Kidney epithelial cell (primary cell): Measurements from ENCODE around the gene PSMC2. TPM values are rescaled to one million over a fixed set of nuclear protein-coding genes. Genes with fewer than 3 reads are reported as not detected.

Experiments
- DNase-seq: peaks from one replicate; pipeline ENCODE4 v3.0.0-alpha.2; 2010; ENCODE audit warnings: low read depth
- H3K27me3 ChIP-seq: 2 replicates; pipeline ENCODE4 v1.6.0; 2011; ENCODE audit warnings: low read length; ENCODE audit not compliant: control insufficient read depth, insufficient read depth
- H3K36me3 ChIP-seq: 2 replicates; pipeline ENCODE4 v1.5.1; 2011; ENCODE audit warnings: low read length; ENCODE audit not compliant: control insufficient read depth, insufficient read depth
- H3K4me3 ChIP-seq: 2 replicates; pipeline ENCODE4 v1.5.1; 2011; ENCODE audit warnings: low read depth, mild to moderate bottlenecking, control low read depth, low read length
- total RNA-seq: library from RNA; depleted of rRNA; stranded (reverse); fragments of >200 nt; gene quantifications from 2 replicates; pipeline ENCODE4 v1.2.3, GENCODE V29; 2015
- TF ChIP-seq, protein P1 (sequence below): IDR thresholded peaks from 2 replicates; pipeline ENCODE4 v1.5.1; 2011; ENCODE audit warnings: mild to moderate bottlenecking, moderate library complexity, low read length, control low read depth, inconsistent platforms; ENCODE audit not compliant: insufficient read depth, poor library complexity, severe bottlenecking

Gene PSMC2
- total RNA-seq, 1 donor from 2014 or later: 115 TPM

DNA sequence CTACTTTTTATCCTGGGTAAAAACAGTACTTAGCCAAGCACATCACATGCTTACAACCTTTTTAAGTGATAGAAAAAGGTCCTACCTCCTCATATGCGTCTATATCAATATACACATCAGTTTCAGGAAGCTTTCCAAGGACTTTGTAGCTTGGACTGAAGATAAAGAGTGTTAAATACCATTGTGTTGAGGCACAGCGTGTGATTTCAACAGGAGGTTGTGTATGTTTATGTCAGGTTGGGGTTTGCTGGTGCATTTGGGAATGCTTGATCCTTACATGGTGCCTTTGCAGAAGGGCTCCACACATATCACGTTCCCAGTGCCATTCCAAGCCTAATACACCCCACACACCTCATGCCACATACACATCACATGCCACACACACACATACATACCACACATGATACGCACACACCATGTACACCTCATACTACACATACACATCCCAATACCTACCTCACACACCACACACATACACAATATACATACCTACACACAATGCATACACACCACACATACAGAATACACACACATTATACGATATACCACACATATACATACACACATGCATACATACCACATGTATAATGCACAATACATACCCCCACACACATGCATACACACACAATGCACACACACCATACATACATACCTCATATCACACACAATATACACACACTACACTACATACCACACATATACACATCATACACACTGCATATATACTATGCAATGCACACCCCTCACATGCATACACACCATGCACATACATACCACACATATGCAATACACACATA, 33.1 kb downstream of the PSMC2 start:
- Histone ChIP-seq H3K27me3 (no peaks in the 10 kb centered on the region), H3K4me3 (no peak overlapping the region), H3K36me3 (no peaks in the 10 kb centered on the region)
- no peak for DNase-seq
- TF ChIP-seq, protein P1, sequence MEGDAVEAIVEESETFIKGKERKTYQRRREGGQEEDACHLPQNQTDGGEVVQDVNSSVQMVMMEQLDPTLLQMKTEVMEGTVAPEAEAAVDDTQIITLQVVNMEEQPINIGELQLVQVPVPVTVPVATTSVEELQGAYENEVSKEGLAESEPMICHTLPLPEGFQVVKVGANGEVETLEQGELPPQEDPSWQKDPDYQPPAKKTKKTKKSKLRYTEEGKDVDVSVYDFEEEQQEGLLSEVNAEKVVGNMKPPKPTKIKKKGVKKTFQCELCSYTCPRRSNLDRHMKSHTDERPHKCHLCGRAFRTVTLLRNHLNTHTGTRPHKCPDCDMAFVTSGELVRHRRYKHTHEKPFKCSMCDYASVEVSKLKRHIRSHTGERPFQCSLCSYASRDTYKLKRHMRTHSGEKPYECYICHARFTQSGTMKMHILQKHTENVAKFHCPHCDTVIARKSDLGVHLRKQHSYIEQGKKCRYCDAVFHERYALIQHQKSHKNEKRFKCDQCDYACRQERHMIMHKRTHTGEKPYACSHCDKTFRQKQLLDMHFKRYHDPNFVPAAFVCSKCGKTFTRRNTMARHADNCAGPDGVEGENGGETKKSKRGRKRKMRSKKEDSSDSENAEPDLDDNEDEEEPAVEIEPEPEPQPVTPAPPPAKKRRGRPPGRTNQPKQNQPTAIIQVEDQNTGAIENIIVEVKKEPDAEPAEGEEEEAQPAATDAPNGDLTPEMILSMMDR: no peak

GRCh38 chr7:103381280-103382031, 34.0 kb downstream of the PSMC2 start:
- TF ChIP-seq, protein P1: no peak
- no peak overlapping the region for H3K4me3 ChIP-seq
- H3K27me3 ChIP-seq: no peaks in the 10 kb centered on the region

DNA sequence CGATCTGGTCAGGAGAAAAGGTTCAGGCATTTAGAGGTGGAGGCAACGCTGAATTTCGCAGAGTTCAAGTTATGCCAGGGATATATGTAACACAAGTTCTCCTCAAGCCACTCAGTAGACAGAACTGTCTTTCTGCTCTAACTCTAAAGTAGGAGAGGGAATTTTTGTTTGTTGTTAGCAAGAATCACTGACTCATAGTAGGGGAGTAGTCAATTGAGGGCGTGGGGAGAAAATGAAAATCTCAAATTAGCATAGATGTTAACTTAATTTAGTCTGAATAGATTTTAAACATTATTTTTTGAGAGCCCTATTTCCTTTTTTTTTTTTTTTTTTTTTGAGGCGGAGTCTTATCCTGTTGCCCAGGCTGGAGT, 34.6 kb downstream of the PSMC2 start:
- Histone ChIP-seq H3K36me3 (no peaks in the 10 kb centered on the region), H3K4me3 (no peak overlapping the region), H3K27me3 (no peaks in the 10 kb centered on the region)
- TF ChIP-seq, protein P1: no peak
- DNase-seq: no peak

More at GRCh38 chr7:103381280-103382031, 34.0 kb downstream of the PSMC2 start:
- no peak for DNase-seq
- H3K36me3 ChIP-seq: no peaks in the 10 kb centered on the region

GRCh38 chr7:103387242-103387641, 39.8 kb downstream of the PSMC2 start:
- no peak for DNase-seq
- H3K4me3 ChIP-seq: no peak overlapping the region
- TF ChIP-seq, protein P1: no peak
- no peaks in the 10 kb centered on the region for H3K27me3 ChIP-seq
- no peaks in the 10 kb centered on the region for H3K36me3 ChIP-seq

- TF ChIP-seq, protein P1: no peak
- no peak for DNase-seq
- Histone ChIP-seq H3K4me3 (no peak overlapping the region), H3K36me3 (no peaks in the 10 kb centered on the region), H3K27me3 (no peaks in the 10 kb centered on the region)
Measured at GRCh38 chr7:103388469-103389140, 41.2 kb downstream of the PSMC2 start.
